GM21367 (cell line): Measurements from ENCODE around the gene AK4.
"Not testable (repeated sequence)": the region's sequence is repeated elsewhere in the genome, so short reads cannot be mapped to it uniquely, and the experiment has no call there.

Experiments used
- ATAC-seq: cut with Tn5 transposase; IDR thresholded peaks from one replicate; pipeline ENCODE4 v1.9.1; 2021; ENCODE audit not compliant: unreplicated experiment

Gene AK4

DNA sequence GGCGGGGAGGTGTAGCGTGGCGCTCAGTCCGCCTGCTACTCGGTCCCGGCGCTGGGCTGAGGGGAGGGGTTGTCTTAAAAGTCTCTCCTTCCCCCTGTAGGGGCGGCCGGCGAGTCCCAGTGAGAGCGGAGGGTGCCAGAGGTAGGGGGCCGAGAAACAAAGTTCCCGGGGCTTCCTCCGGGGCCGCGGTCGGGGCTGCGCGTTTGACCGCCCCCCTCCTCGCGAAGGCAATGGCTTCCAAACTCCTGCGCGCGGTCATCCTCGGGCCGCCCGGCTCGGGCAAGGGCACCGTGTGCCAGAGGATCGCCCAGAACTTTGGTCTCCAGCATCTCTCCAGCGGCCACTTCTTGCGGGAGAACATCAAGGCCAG lies at the start of gene AK4:
AK4 (plus strand) TSS at position 26 of the 370 bp plus-strand sequence; CDS start at position 231, 205 bp downstream.
- peak; percentile 3 for ATAC-seq

DNA sequence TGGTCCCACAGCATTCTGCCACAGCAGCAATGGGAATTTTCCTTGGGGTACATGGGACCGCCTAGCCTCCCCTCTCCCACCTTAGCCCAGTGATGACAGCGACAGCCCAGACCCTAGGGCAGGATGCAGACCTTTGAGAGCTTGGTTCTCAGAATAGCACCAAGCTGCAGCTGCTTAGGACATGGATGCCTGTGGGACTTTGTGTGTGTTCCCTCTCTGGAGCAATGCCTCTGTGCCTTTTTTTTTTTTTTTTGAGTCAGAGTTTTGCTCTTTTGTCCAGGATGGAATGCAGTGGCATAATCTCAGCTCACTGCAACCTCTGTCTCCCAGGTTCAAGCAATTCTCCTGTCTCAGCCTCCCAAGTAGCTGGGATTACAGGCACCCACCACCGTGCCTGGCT lies 44.2 kb upstream of the AK4 start:
- ATAC-seq, result no peak

DNA sequence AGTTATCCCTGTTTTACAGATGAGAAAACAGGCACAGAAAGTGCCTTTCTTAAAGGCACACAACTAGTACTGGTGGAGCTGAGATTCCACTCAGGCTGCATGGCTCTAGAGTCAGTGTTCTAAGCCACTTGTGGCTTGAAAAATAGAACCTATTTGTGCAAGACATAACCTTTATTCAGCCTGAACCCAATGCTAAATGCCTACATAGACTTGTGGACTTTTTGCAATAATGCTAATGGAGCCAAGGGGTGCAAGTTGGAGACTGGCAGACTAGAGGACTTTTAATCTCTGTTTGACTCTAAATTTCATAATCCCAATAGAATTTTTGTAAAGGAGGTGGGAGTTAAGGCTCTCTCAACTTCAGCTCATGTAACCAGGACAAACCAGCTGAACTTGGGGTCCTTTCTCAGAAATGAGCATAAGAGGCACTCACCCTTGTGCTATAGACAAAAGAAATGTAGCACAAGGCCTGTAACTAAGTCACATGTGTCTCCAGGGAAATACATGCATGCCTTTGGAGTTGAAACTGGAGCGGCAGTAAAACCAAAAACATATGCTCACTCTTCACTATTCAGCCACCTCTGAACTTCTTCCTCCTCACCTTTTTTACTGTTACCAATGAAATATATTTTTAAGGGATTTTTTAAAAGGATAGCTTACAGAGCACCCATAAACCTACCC lies 43.0 kb upstream of the AK4 start:
- no peak for ATAC-seq

DNA sequence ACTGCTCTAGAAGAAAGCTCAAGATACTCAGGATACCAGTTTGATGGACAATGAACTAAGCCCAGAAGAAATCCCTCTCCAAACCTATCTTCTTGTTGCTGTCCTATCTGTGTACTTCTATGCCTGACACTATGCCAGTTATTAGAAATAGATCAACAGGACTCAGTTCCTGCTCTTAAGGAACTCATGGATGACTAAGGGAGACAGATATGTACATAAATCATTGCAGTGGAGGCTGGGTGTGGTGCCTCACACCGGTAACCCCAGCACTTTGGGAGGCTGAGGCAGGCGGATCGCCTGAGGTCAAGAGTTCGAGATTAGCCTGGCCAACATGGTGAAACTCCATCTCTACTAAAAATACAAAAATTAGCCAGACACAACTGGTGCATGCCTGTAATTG lies 42.4 kb upstream of the AK4 start:
- ATAC-seq, result no peak

GRCh38 chr1:65108025-65108642 lies 39.9 kb upstream of the AK4 start:
- no peak for ATAC-seq

- no peak for ATAC-seq
Measured at GRCh38 chr1:65109487-65109886, 38.5 kb upstream of the AK4 start.

DNA sequence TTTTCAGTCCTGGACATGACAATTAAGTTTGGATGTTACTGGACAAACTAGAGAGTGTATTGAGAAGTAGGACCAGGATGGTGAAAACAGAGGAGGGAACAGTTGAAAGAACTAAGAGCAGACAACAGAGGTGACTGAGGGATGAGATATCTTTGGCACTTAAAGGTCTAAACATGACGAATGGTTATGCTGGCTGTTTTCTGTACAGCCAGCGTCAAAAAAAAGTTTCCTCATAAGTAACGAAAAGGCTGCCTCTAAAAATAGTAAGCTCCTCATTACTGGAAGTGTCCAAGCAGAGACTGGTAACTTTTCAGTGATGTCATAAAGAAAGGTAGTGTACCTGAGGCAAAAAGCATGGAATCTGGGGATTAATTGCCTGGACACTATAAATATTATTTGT lies 35.2 kb upstream of the AK4 start:
- no peak for ATAC-seq

DNA sequence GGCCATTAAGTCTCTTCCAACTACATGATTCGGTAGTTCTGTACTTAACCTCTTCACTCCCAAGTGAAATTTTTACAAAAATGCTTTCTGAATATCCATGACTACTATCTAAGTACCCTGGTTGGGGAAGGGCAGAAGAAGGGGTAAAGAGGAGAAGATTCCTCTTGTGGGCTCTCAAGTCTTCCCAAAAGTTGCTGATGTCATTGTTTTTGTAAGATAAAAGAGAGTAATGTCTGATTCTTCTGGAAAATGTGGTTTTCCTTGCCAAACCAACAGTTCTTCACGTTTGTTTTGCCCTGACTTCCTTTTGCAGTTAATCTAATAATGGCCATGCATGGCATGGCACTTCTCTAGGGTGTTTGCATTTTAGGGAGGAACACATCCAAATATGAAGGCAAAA lies 34.7 kb upstream of the AK4 start:
- no peak for ATAC-seq

- ATAC-seq, result no peak
Measured at GRCh38 chr1:65114322-65114721, 33.7 kb upstream of the AK4 start.

DNA sequence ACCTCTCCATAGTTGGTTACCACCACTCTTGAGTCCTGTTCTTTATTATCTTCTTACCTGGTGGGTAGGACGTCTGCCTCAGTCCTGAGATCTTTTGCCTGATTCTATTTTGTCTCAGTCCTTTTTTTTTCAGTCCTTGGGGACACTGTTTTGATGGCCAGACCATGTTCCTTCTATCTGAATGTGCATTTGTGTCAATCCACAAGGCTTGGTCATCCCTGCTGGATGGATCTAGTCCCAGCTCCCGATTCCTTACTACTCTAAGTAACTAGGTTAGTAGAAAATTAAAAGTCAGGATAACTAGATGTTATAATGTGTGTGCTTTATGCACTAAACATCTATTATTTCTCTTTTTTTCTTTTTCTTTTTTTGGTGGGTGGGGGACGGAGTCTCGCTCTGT lies 28.1 kb upstream of the AK4 start:
- ATAC-seq, result no peak

GRCh38 chr1:65129104-65129503 lies 18.9 kb upstream of the AK4 start:
- ATAC-seq, result not testable (repeated sequence)

- no peak for ATAC-seq
Measured at GRCh38 chr1:65138524-65138923, 9.5 kb upstream of the AK4 start.

DNA sequence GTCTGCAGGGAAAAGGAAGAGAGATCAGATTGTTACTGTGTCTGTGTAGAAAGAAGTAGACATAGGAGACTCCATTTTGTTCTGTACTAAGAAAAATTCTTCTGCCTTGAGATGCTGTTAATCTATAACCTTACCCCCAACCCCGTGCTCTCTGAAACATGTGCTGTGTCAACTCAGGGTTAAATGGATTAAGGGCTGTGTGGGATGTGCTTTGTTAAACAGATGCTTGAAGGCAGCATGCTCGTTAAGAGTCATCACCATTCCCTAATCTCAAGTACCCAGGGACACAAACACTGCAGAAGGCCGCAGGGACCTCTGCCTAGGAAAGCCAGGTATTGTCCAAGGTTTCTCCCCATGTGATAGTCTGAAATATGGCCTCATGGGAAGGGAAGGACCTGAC lies 8.2 kb upstream of the AK4 start:
- ATAC-seq, result not testable (repeated sequence)

DNA sequence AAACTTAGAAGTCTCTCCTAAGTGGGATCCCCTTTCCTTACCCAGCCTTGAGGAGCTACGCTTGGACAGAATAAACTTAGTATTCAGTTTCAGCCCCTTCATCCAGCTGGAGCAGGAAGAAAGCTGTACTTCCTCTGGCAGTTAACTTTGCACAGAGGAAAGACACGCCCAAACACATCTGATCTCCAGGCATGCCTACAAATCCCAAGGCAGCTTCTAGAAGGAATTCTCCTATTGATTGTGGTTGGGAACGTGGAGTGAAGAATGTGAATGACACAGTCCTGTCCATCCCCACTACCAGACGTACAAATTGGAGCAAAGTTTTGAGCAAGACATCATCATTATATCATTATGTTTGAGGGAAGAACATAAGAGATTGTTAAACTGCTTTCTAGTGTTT lies 6.6 kb upstream of the AK4 start:
- ATAC-seq, result no peak

DNA sequence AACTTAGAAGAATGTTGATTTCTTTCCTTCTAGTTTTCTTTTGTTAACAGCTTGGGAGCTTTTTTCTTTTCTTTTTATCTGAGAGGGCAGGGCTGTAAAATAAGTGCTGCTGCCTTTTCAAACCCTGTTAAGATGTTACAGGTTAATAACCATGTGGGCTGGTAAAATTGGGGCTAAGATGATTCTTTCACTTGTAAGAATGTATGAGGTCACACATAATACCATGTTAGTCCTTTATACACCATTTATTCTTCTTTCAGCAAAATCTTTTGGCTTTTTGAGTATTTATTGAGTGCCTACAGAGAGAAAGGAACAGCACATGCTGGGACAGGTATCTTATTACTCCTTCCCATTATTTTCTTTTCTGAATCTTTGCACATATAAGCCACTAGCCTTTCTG lies 6.1 kb upstream of the AK4 start:
- ATAC-seq, result no peak

GRCh38 chr1:65143112-65143658 lies 4.8 kb upstream of the AK4 start:
- not testable (repeated sequence) for ATAC-seq

GRCh38 chr1:65146908-65147423 lies 1.0 kb upstream of the AK4 start:
- no peak for ATAC-seq

DNA sequence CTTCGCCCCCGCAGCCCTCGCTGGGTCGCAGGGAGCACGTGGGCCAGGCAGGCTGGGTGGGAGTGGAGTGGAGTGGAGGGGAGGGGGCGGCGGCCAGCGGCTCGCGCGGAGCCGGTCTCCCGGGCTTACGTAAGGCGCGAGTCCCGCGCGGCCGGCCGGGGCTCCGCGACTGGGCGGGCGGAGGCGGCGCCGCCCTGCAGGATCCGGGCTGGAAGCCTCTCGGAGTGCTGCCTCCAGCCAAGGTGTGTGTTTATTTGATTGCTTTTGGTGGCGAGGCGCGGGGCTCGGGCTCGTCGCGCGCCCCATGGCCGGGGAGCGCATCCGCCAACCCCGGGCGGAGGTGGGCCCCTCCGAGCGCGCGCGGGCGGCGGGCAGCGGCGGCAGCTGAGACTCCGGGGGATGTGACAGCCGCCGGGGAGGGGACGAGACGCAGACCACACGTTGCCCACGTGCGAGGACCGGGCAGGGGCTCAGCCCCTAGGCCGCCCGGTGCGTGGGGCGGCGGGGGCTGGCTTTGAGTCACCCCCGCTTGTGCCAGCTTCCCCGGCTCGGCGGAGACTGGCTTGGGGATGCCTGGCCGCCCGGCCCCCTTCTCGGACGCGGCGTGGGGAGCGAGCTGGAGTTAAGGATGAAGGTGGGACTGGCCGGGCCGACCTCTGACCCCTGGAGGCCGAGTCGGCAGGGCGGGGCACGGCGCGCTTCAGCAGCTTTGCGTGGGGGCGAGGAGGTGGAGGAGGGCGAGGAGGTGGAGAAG lies 402 bp upstream of the AK4 start:
- ATAC-seq, result peak; percentile 57

DNA sequence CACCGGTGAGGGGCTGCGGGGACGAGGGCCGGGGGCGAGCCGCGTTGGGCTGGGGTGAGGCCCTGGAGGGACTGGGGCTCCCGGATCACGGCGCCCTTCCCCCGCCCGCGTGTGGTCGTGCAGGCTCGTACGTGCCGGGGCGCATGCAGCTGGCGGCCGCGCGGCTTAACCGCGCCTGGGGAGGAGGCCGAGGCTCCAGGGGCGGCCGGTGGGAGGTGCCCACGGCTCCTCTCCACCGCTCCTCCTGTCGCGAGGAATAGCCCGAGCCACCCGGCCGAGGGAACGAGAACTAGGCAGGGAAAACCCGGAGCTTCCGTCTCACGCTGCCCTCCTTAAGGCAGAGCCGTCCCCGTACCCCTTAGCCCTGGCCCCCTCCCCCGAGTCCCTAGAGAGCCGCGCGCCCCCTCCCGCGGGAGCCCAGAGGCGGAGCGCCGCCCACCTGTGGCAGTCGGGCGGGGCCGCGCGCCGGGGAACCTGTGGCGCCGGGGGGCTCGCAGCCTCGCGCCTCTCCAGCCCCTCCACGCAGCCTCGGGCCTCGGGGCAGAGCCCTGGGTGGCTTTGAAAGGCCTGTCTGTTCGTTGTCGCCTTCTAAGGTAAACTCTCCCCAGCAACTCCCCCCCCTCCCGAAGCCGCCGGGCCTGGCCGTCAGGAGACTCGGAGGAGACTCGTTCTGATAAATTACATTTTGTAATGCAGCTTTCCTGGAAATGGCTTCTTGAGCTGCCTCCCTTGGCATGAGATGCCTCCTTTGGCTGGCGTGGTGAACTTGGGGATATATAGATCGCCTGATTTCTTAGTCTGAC lies 746 bp downstream of the AK4 start:
- ATAC-seq, result peak; percentile 39

- ATAC-seq, result no peak
Measured at GRCh38 chr1:65149351-65150107, 1.5 kb downstream of the AK4 start.
